Suprapubic skin (tissue), 4 donors: Measurements from ENCODE around the gene SMYD4. TPM values are rescaled to one million over a fixed set of nuclear protein-coding genes. Genes with fewer than 3 reads are reported as not detected.

Experiments
- DNase-seq, 2 donors: peaks; one replicate each; pipeline ENCODE4 v3.0.0-alpha.2; 2019; ENCODE audit warnings: low spot score in 2 of 2
- H3K27ac ChIP-seq: fragments of 200-600 bp; sonication (generic); one replicate; pipeline ENCODE4 v1.5.1; 2019
- H3K27me3 ChIP-seq: fragments of 200-600 bp; sonication (generic); one replicate; pipeline ENCODE4 v1.5.1; 2019
- H3K36me3 ChIP-seq: fragments of 200-600 bp; sonication (generic); one replicate; pipeline ENCODE4 v1.5.1; 2019
- H3K4me1 ChIP-seq: fragments of 200-600 bp; sonication (generic); one replicate; pipeline ENCODE4 v1.5.1; 2019
- H3K4me3 ChIP-seq: fragments of 200-600 bp; sonication (generic); one replicate; pipeline ENCODE4 v1.5.1; 2019; ENCODE audit warnings: mild to moderate bottlenecking
- H3K9me3 ChIP-seq: fragments of 200-600 bp; sonication (generic); one replicate; pipeline ENCODE4 v1.5.1; 2019
- CTCF ChIP-seq, 2 donors: fragments of 200-600 bp in 1 of 2; fragments of 450-650 bp in 1 of 2; sonication (generic) in 1 of 2; IDR thresholded peaks; one replicate each; pipeline ENCODE4 v1.5.1; 2016 to 2019; ENCODE audit warnings: antibody characterized with exemption in 2 of 2, mild to moderate bottlenecking in 1 of 2, moderate library complexity in 1 of 2
- EP300 ChIP-seq: sonication (generic); formaldehyde crosslinking; IDR thresholded peaks from one replicate; pipeline ENCODE4 v1.6.1; 2017; ENCODE audit warnings: antibody characterized with exemption
- POLR2A ChIP-seq, 2 donors: fragments of 450-650 bp; IDR thresholded peaks; one replicate each; pipeline ENCODE4 v1.6.1; 2017; ENCODE audit warnings: antibody characterized with exemption in 2 of 2, mild to moderate bottlenecking in 2 of 2, moderate library complexity in 2 of 2
- POLR2AphosphoS5 ChIP-seq, 3 donors: sonication (generic); formaldehyde crosslinking; IDR thresholded peaks; one replicate each; pipeline ENCODE4 v1.6.1; 2017; ENCODE audit warnings: antibody characterized with exemption in 3 of 3
- WGBS: methylation state at CpG from one replicate; pipeline ENCODE4 v1.1.5; 2018; 5-methylcytosine and 5-hydroxymethylcytosine counted together
- total RNA-seq, 4 donors: library from RNA; depleted of rRNA; stranded (reverse); fragments of >200 nt; gene quantifications; one replicate each; pipeline ENCODE4 v1.1.0, GENCODE V29; 2016

SMYD4 gene
- total RNA-seq, 4 donors from 2014 or later: 6.4 to 31.7 (median 14.3) TPM

- peaks cover 52% of the 10 kb centered on the region for H3K36me3 ChIP-seq
Observed at GRCh38 chr17:1737531-1738291, 92.0 kb downstream of the SMYD4 start.

DNA sequence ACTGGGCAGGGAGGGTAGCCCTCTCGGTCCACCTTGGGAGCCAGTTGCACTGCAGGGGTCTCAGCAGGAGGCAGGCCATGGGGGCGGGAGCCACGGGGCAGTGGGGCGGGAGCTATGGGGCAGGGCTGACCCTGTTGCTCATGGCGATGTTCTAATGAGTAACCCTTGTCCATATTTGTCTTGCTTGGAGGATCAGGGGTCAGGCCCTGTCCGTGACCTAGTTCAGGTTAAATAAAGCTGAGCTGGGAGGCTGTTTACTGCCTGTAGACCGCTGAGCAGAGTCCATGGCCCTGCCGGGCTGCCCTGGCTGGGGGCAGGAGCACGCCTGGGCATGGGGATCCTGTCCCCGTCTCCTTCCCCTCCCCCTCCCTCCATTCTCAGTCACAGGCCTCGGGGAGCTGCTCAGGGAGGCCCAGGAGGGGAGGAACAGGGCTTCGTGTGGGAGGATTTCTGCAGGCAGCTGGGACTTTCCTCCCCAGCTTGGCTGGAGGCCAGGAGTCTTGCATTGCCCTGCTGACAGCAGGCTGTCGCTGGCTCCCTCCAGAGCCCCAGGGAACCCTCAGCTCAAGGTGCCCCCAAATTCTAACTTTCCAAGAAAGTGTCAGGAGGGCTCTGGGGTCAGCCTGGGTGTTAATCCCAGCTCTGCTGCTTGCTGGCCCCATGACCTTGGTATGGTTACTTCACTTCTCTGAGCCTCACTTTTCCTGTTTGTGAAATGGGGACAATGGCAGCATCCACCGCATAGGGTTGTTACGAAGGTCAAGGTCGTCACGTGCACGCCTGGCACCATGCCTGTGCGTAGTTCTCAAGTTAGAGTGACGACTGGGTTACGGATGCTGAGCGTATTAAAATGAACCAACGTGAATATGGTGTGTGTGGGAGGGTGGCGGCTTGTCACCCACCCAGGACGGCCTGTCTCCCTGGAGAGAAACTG lies 93.1 kb downstream of the SMYD4 start:
- no peaks in the 10 kb centered on the region for H3K27me3 ChIP-seq
- H3K4me3 ChIP-seq: no peak overlapping the region
- H3K36me3 ChIP-seq: peaks cover 58% of the 10 kb centered on the region
- no peaks in the 10 kb centered on the region for H3K9me3 ChIP-seq
- no peak for DNase-seq
- TF ChIP-seq POLR2AphosphoS5 (IDR thresholded peaks at IDR 0.05) (no peak), POLR2A (IDR thresholded peaks at IDR 0.05) (no peak)
- no peak overlapping the region for H3K27ac ChIP-seq
- H3K4me1 ChIP-seq: peaks cover 18% of the 10 kb centered on the region
- 65% methylated on average over 17 of the region's 25 CpGs for WGBS

More at GRCh38 chr17:1737531-1738291, 92.0 kb downstream of the SMYD4 start:
- Histone ChIP-seq H3K27ac (no peak overlapping the region), H3K9me3 (no peaks in the 10 kb centered on the region), H3K4me3 (no peak overlapping the region), H3K4me1 (peaks cover 18% of the 10 kb centered on the region), H3K27me3 (no peaks in the 10 kb centered on the region)
- TF ChIP-seq POLR2A (IDR thresholded peaks at IDR 0.05) (no peak), EP300 (no peak), POLR2AphosphoS5 (IDR thresholded peaks at IDR 0.05) (no peak), CTCF (IDR thresholded peaks at IDR 0.05) (no peak)
- DNase-seq: no peak
- WGBS: 91% methylated on average over 14 of the region's 21 CpGs

DNA sequence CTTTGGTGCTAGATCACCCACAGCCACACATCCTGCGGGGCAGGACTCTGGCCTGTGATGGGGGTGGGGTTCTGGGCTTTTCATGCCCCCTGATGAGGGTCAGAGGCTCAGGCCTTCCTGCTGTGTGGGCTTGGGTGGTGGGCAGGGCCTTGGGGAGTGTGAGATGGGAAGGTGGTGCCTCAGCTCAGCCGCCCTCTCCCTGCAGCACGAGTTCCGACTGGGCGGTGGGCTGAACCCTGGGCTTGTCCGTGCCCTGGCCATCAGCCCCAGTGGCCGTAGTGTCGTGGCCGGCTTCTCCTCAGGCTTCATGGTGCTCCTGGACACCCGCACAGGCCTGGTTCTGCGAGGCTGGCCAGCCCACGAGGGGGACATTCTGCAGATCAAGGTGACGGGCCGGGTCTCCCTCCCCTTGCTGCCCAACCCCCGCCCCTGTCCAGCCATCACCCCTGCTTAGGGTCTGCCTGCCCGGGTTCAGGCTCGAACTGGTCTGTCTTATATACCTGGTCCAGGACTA lies 93.8 kb downstream of the SMYD4 start:
- peaks cover 62% of the 10 kb centered on the region for H3K36me3 ChIP-seq
- WGBS: 70% methylated on average over 2 of the region's 17 CpGs
- no peaks in the 10 kb centered on the region for H3K27me3 ChIP-seq
- H3K9me3 ChIP-seq: no peaks in the 10 kb centered on the region
- peak in 1 of 2 donors; percentile 64 for DNase-seq
- H3K4me3 ChIP-seq: no peak overlapping the region
- peaks cover 25% of the 10 kb centered on the region for H3K4me1 ChIP-seq
- no peak overlapping the region for H3K27ac ChIP-seq
- TF ChIP-seq POLR2A (IDR thresholded peaks at IDR 0.05) (no peak), EP300 (no peak), POLR2AphosphoS5 (IDR thresholded peaks at IDR 0.05) (no peak), CTCF (IDR thresholded peaks at IDR 0.05) (no peak)

DNA sequence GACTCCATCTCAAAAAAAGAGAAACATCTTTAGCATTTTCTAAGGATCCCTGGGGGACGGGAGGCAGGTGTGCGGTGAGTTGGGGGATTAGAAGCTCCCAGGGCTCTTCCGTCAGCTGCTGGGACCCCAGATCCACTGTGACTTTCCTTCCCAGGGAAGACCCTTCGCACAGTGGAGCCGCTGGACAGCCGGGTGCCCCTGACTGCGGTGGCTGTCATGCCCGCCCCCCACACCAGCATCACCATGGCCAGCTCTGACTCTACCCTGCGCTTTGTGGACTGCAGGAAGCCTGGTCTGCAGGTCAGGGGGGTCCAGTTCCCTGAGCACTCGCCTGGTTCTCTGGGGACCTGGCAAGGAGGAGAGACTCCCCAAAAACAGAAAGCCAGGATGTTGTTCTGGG lies 94.3 kb downstream of the SMYD4 start:
- Histone ChIP-seq H3K9me3 (no peaks in the 10 kb centered on the region), H3K27ac (no peak overlapping the region), H3K36me3 (peaks cover 62% of the 10 kb centered on the region), H3K4me3 (no peak overlapping the region), H3K4me1 (peaks cover 30% of the 10 kb centered on the region), H3K27me3 (no peaks in the 10 kb centered on the region)
- 96% methylated on average over 5 of the region's 10 CpGs for WGBS
- DNase-seq: no peak
- no peak for TF ChIP-seq CTCF (IDR thresholded peaks at IDR 0.05)
- TF ChIP-seq POLR2A (IDR thresholded peaks at IDR 0.05): no peak
- no peak for TF ChIP-seq POLR2AphosphoS5 (IDR thresholded peaks at IDR 0.05)

GRCh38 chr17:1733759-1734158 lies 95.9 kb downstream of the SMYD4 start:
- no peak for DNase-seq
- Histone ChIP-seq H3K27me3 (no peaks in the 10 kb centered on the region), H3K4me1 (peaks cover 36% of the 10 kb centered on the region), H3K4me3 (no peak overlapping the region), H3K27ac (no peak overlapping the region), H3K9me3 (no peaks in the 10 kb centered on the region), H3K36me3 (peaks cover 67% of the 10 kb centered on the region)
- no peak for TF ChIP-seq EP300
- TF ChIP-seq POLR2AphosphoS5 (IDR thresholded peaks at IDR 0.05): no peak
- 96% methylated on average over 18 of the region's 38 CpGs for WGBS
